HG03108 (cell line): ENCODE results near the gene MAB21L2.

Experiments used
- ATAC-seq: cut with Tn5 transposase; IDR thresholded peaks from one replicate; pipeline ENCODE4 v1.9.1; 2021; ENCODE audit warnings: moderate library complexity; ENCODE audit not compliant: unreplicated experiment

MAB21L2 gene

GRCh38 chr4:150574678-150575077, 7.3 kb upstream of the MAB21L2 start:
- no peak for ATAC-seq

- no peak for ATAC-seq
Measured at GRCh38 chr4:150577796-150578195, 4.2 kb upstream of the MAB21L2 start.

- no peak for ATAC-seq
Measured at GRCh38 chr4:150578745-150579501, 3.0 kb upstream of the MAB21L2 start.

- ATAC-seq: no peak
Measured at GRCh38 chr4:150579551-150580234, 2.3 kb upstream of the MAB21L2 start.

GRCh38 chr4:150580306-150580705, 1.6 kb upstream of the MAB21L2 start:
- ATAC-seq: no peak

GRCh38 chr4:150581056-150581605, 820 bp upstream of the MAB21L2 start:
- ATAC-seq: no peak

- no peak for ATAC-seq
Measured at GRCh38 chr4:150581641-150582051, 305 bp upstream of the MAB21L2 start.

- no peak for ATAC-seq
Measured at GRCh38 chr4:150582873-150583286, 929 bp downstream of the MAB21L2 start.

- ATAC-seq: no peak
Measured at GRCh38 chr4:150583287-150584110, 1.5 kb downstream of the MAB21L2 start.

- ATAC-seq: no peak
Measured at GRCh38 chr4:150584111-150584915, 2.4 kb downstream of the MAB21L2 start.

GRCh38 chr4:150585611-150586010, 3.7 kb downstream of the MAB21L2 start:
- no peak for ATAC-seq

- ATAC-seq: no peak
Measured at GRCh38 chr4:150586162-150586810, 4.3 kb downstream of the MAB21L2 start.

GRCh38 chr4:150588316-150588715, 6.4 kb downstream of the MAB21L2 start:
- no peak for ATAC-seq

- ATAC-seq: no peak
Measured at GRCh38 chr4:150589157-150589556, 7.2 kb downstream of the MAB21L2 start.

GRCh38 chr4:150590631-150591030, 8.7 kb downstream of the MAB21L2 start:
- ATAC-seq: no peak

- no peak for ATAC-seq
Measured at GRCh38 chr4:150591406-150591805, 9.5 kb downstream of the MAB21L2 start.

GRCh38 chr4:150591904-150592303, 10.0 kb downstream of the MAB21L2 start:
- no peak for ATAC-seq

- ATAC-seq: no peak
Measured at GRCh38 chr4:150593996-150594395, 12.0 kb downstream of the MAB21L2 start.

- no peak for ATAC-seq
Measured at GRCh38 chr4:150598909-150599308, 17.0 kb downstream of the MAB21L2 start.

- ATAC-seq: no peak
Measured at GRCh38 chr4:150599547-150599946, 17.6 kb downstream of the MAB21L2 start.
